Thyroid gland (tissue), 4 donors: ENCODE data around the gene MYOF. TPM values are rescaled to one million over a fixed set of nuclear protein-coding genes. Genes with fewer than 3 reads are reported as not detected.
A peak's percentile ranks its signal among the peaks of the same experiment; 100 is the strongest.

ENCODE experiments used
- DNase-seq, 2 donors: peaks; one replicate each; pipeline ENCODE4 v3.0.0-alpha.2; 2019
- H3K27ac ChIP-seq, 3 donors: fragments of 200-600 bp; sonication (generic); 1 replicate in 2 of 3; 2 replicates in 1 of 3; pipeline ENCODE4 v1.5.1; 2016 to 2019; ENCODE audit warnings: mild to moderate bottlenecking in 1 of 3, moderate library complexity in 1 of 3
- H3K27me3 ChIP-seq: fragments of 200-600 bp; sonication (generic); one replicate; pipeline ENCODE4 v1.5.1; 2019
- H3K36me3 ChIP-seq, 2 donors: fragments of 200-600 bp; sonication (generic); one replicate each; pipeline ENCODE4 v1.5.1; 2016 to 2019
- H3K4me1 ChIP-seq, 2 donors: fragments of 200-600 bp; sonication (generic); one replicate each; pipeline ENCODE4 v1.5.1; 2017 to 2019
- H3K4me3 ChIP-seq, 3 donors: fragments of 200-600 bp; sonication (generic); replicated peaks in 1 of 3; 1 replicate in 2 of 3; 2 replicates in 1 of 3; pipeline ENCODE4 v1.5.1; 2016; ENCODE audit warnings: mild to moderate bottlenecking in 1 of 3
- H3K9me3 ChIP-seq: fragments of 200-600 bp; sonication (generic); one replicate; pipeline ENCODE4 v1.5.1; 2017
- POLR2A ChIP-seq, 2 donors: fragments of 450-650 bp; IDR thresholded peaks; one replicate each; pipeline ENCODE4 v1.6.1; 2017; ENCODE audit warnings: antibody characterized with exemption in 2 of 2, mild to moderate bottlenecking in 2 of 2, moderate library complexity in 1 of 2
- WGBS, 2 donors: methylation state at CpG; one replicate each; pipeline ENCODE4 v1.1.5; 2017; 5-methylcytosine and 5-hydroxymethylcytosine counted together
- intact Hi-C: fragments of 100-400 bp; cut with DNase I; formaldehyde crosslinking; loops from one replicate; pipeline ENCODE4 v1.15.1; 2023
- total RNA-seq, 4 donors: library from RNA; depleted of rRNA; stranded (reverse); fragments of >200 nt; gene quantifications; one replicate each; pipeline ENCODE4 v1.2.3, GENCODE V29; 2016
- TF ChIP-seq, protein P1 (sequence below), 6 experiments: fragments of 200-600 bp in 3 of 6; fragments of 450-650 bp in 3 of 6; sonication (generic) in 3 of 6; IDR thresholded peaks; one replicate each; pipeline ENCODE4 v1.5.1; 2016 to 2019; ENCODE audit warnings: antibody characterized with exemption in 6 of 6, mild to moderate bottlenecking in 2 of 6, inconsistent platforms in 1 of 6, moderate library complexity in 1 of 6

The MYOF gene
- total RNA-seq, 4 donors from 2014 or later = 72.3 to 210 (median 118) TPM

DNA sequence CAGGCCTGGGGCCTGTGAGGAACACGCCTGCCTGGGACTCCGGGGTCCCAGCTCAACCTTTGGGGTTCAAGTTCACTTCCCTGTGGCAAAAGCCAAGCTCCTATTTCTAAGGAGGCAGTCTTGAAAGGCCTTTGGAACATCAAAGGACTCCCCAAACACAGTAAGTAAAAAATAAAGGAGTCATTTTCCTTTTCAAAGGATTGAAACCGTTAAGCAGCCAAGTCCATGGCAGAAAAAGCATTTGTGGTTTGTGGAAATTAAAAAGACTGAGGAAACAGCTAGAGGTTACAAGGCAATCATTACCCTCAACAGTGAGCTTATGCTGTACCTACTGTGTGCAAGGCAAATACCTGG, 200.8 kb downstream of the MYOF start:
- no peak for DNase-seq
- no peaks in the 10 kb centered on the region for H3K27me3 ChIP-seq
- H3K4me3 ChIP-seq = no peak overlapping the region
- no peak overlapping the region for H3K27ac ChIP-seq
- TF ChIP-seq, protein P1, sequence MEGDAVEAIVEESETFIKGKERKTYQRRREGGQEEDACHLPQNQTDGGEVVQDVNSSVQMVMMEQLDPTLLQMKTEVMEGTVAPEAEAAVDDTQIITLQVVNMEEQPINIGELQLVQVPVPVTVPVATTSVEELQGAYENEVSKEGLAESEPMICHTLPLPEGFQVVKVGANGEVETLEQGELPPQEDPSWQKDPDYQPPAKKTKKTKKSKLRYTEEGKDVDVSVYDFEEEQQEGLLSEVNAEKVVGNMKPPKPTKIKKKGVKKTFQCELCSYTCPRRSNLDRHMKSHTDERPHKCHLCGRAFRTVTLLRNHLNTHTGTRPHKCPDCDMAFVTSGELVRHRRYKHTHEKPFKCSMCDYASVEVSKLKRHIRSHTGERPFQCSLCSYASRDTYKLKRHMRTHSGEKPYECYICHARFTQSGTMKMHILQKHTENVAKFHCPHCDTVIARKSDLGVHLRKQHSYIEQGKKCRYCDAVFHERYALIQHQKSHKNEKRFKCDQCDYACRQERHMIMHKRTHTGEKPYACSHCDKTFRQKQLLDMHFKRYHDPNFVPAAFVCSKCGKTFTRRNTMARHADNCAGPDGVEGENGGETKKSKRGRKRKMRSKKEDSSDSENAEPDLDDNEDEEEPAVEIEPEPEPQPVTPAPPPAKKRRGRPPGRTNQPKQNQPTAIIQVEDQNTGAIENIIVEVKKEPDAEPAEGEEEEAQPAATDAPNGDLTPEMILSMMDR (IDR thresholded peaks at IDR 0.05) = no peak
- TF ChIP-seq POLR2A (IDR thresholded peaks at IDR 0.05) = no peak
- H3K9me3 ChIP-seq = no peaks in the 10 kb centered on the region
- no peaks in the 10 kb centered on the region for H3K36me3 ChIP-seq
- intact Hi-C loops = no loop called here
- WGBS, 2 donors = 77 to 93% methylated on average over 3 of the region's 3 CpGs
- H3K4me1 ChIP-seq = no peaks in the 10 kb centered on the region

- TF ChIP-seq POLR2A (IDR thresholded peaks at IDR 0.05) = no peak
- TF ChIP-seq, protein P1 (IDR thresholded peaks at IDR 0.05) = no peak
- no peak for DNase-seq
- 57 to 71% methylated on average over 8 of the region's 8 CpGs for WGBS, 2 donors
Measured at GRCh38 chr10:93280699-93281366, 201.3 kb downstream of the MYOF start.

GRCh38 chr10:93280121-93280698, 201.9 kb downstream of the MYOF start:
- Histone ChIP-seq H3K4me1 (no peaks in the 10 kb centered on the region), H3K27me3 (no peaks in the 10 kb centered on the region), H3K9me3 (no peaks in the 10 kb centered on the region), H3K4me3 (no peak overlapping the region), H3K36me3 (no peaks in the 10 kb centered on the region), H3K27ac (no peak overlapping the region)
- 78 to 86% methylated on average over 2 to 6 of the region's 6 CpGs for WGBS, 2 donors
- TF ChIP-seq, protein P1 (IDR thresholded peaks at IDR 0.05) = no peak
- TF ChIP-seq POLR2A (IDR thresholded peaks at IDR 0.05) = no peak
- intact Hi-C loops = no loop called here
- no peak for DNase-seq

More at GRCh38 chr10:93280699-93281366, 201.3 kb downstream of the MYOF start:
- H3K4me3 ChIP-seq = no peak overlapping the region
- no peaks in the 10 kb centered on the region for H3K36me3 ChIP-seq
- intact Hi-C loops = no loop called here
- no peaks in the 10 kb centered on the region for H3K9me3 ChIP-seq
- H3K4me1 ChIP-seq = no peaks in the 10 kb centered on the region
- H3K27ac ChIP-seq = no peak overlapping the region
- no peaks in the 10 kb centered on the region for H3K27me3 ChIP-seq

DNA sequence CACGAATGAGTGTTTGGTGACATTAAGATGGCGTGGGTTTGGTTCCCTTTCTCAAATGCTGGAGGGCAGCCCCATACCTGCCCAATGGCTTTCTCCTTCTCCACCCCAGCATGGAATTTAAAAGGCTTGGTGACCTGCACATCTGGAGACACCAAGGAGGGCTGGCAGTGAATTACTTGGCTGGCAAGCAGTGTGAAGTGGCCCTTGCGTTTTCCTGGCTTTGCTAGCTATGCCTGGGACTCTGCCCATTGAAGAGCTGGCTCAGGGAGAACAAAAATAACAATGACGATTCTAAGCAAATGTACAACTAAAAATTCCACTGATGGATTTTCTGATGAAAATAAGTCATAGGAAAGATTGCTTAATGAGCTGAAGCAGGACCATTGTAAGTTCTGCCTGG, 204.8 kb downstream of the MYOF start:
- peak; percentile 80 to 86 for DNase-seq
- Histone ChIP-seq H3K4me3 (no peak overlapping the region), H3K27ac (peak overlapping the region; percentile 29 to 54 (median 45)), H3K4me1 (no peaks in the 10 kb centered on the region), H3K36me3 (no peaks in the 10 kb centered on the region), H3K27me3 (no peaks in the 10 kb centered on the region), H3K9me3 (no peaks in the 10 kb centered on the region)
- WGBS, 2 donors = 57% methylated on average over 4 of the region's 4 CpGs
- intact Hi-C loops = no loop called here
- TF ChIP-seq, protein P1 (IDR thresholded peaks at IDR 0.05) = no peak
- no peak for TF ChIP-seq POLR2A (IDR thresholded peaks at IDR 0.05)

- WGBS, 2 donors = 77 to 81% methylated on average over 4 of the region's 4 CpGs
- Histone ChIP-seq H3K4me3 (no peak overlapping the region), H3K36me3 (no peaks in the 10 kb centered on the region), H3K27ac (no peak overlapping the region), H3K4me1 (no peaks in the 10 kb centered on the region), H3K9me3 (no peaks in the 10 kb centered on the region), H3K27me3 (no peaks in the 10 kb centered on the region)
- TF ChIP-seq, protein P1 (IDR thresholded peaks at IDR 0.05) = no peak
- no peak for DNase-seq
- intact Hi-C loops = no loop called here
Measured at GRCh38 chr10:93274419-93274818, 207.7 kb downstream of the MYOF start.
